ENCODE data around the gene NMT1.

The NMT1 gene

DNA sequence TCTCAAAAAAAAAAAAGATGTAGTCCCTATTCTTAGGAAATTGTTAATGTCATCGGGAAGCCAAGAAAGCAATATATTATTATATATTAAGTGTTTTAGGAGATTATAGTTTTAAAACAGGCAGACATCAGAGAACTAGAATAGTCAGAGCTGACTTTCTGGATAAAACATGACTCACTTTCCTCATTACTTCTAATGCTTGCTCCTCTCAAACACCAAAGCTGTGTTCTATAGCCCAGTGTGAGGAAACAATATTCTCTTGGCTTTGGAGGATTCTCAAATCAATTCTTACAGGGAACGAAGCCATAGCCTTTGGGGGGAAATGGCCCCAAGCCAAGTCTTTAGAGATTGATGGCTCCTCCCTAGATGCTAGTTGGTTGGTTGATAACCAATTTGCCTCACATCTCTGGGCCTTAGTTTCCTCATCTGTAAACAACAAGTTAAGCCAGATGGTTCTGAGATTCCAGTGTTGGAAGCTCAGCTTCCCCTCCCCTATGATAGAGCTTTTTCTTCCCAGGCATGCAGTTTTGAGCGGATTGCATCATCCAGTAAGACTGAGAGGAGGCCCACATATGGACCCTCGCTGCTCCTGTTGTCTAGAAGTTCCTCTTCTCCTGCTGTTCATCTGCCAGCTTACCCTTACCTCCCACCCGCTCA, 12.4 kb downstream of the NMT1 start:
- TF ChIP-seq, protein P1, sequence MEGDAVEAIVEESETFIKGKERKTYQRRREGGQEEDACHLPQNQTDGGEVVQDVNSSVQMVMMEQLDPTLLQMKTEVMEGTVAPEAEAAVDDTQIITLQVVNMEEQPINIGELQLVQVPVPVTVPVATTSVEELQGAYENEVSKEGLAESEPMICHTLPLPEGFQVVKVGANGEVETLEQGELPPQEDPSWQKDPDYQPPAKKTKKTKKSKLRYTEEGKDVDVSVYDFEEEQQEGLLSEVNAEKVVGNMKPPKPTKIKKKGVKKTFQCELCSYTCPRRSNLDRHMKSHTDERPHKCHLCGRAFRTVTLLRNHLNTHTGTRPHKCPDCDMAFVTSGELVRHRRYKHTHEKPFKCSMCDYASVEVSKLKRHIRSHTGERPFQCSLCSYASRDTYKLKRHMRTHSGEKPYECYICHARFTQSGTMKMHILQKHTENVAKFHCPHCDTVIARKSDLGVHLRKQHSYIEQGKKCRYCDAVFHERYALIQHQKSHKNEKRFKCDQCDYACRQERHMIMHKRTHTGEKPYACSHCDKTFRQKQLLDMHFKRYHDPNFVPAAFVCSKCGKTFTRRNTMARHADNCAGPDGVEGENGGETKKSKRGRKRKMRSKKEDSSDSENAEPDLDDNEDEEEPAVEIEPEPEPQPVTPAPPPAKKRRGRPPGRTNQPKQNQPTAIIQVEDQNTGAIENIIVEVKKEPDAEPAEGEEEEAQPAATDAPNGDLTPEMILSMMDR (IDR thresholded peaks at IDR 0.05): no peak

DNA sequence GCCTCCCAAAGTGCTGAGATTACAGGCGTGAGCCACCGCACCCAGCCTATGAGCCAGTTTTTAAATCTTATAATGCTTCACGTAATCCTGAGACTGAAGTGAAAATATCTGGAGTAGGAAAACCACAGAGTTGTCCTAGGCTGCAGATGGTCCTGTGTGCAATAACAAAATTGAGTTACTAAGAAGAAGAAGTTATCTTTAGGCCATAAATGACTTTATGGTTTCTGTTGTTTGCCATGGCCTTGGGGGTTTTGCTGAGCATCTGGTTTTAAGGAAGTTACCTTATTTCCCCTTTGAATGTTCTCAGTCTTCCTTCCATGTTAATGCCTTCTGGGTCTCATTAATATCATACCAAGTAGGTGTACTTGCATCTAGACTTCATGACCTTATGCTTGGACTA, 16.5 kb downstream of the NMT1 start:
- TF ChIP-seq, protein P1 (IDR thresholded peaks at IDR 0.05): no peak

DNA sequence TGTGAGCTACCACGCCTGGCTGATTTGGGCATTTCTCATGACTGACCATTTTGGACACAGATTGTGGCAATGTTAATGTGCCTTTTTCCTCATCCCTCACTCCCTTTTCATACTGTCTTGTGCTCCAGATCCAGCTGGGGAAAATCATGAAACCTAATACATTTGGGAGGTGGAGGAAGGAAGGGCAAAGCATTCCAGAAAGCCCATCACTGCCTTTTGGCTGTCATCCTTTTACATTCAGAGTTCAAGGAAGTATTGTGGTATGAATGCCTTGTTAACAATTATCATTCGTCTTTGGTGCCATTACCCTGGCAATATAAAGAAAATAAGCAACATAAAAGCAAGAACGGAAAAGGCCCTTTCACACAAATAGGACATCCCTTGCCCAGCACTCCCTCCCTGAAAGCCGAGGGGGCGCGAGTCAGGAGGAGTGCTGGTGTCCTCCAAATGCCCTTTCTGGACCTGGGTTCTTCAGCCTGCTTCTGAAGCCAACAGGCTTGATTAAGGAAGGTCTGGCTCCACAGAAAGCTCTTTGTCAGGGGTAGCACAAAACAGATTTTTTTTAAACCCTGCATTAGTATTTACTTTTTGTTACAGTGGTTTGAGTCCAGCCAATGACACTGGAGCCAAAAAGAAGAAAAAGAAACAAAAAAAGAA, 20.1 kb downstream of the NMT1 start:
- TF ChIP-seq, protein P1 (IDR thresholded peaks at IDR 0.05): no peak

DNA sequence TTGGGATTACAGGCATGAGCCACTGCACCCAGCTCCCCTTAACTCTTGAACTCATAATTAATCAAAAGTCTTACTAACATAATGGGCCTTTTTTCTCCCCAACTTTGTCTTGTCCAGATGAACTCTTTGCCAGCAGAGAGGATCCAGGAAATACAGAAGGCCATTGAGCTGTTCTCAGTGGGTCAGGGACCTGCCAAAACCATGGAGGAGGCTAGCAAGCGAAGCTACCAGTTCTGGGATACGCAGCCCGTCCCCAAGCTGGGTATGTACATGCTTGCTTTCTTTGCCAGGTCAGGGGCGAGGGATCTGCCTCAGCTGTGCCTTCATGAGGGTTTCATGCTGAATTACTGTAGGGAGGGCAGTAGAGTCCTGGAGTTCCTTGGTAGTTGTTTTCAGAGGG, 25.3 kb downstream of the NMT1 start:
- TF ChIP-seq, protein P1 (IDR thresholded peaks at IDR 0.05): no peak

DNA sequence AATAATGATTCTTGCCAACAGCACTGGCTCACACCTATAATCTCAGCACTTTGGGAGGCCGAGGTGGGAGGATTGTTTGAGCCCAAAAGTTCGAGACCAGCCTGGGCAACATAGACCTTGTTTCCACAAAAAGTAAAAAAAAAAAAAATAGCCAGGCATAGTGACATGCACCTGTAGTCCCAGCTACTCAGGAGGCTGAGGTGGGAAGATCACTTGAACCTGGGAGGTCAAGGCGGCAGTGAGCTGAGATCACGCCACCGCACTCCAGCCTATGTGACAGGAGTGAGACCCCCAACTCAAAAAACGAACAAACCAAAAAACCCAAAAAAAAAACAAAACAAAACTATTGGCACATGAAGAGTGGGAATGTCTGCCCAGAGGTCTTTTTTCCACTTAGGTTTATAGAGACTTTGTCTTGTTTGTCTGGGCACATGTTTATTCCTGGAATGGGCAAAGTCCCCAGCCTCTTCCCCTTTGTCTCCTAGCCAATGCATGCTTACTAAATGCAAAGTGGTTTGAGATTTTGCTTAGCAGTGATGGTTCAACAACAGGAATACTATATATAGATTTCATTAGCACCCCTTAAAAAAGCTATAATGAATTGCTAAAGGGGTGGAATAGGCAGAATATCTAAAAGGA, 25.9 kb downstream of the NMT1 start:
- TF ChIP-seq, protein P1 (IDR thresholded peaks at IDR 0.05): no peak

DNA sequence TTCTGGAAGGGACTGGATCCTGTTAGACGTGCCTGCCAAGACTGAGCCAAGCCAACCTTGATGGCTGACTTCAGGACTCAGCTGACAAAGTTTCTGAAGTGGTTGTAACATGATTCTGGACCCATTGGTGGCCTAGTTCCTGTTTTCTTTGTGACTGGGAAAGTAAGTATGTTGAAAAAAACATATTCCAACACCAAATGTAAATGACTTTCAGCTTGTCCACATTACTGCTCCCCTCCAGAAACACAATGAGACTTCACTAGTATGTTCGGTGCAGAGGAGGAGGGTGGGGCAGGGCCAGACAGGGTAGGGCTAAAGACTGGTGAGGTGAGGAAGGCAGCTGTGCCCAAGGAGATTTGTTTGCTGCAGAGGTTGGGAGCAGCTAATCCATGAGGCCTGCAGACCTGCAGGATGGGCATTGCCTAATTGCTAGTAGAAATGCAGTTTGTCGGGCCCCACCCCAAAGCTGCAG, 26.4 kb downstream of the NMT1 start:
- TF ChIP-seq, protein P1 (IDR thresholded peaks at IDR 0.05): no peak

DNA sequence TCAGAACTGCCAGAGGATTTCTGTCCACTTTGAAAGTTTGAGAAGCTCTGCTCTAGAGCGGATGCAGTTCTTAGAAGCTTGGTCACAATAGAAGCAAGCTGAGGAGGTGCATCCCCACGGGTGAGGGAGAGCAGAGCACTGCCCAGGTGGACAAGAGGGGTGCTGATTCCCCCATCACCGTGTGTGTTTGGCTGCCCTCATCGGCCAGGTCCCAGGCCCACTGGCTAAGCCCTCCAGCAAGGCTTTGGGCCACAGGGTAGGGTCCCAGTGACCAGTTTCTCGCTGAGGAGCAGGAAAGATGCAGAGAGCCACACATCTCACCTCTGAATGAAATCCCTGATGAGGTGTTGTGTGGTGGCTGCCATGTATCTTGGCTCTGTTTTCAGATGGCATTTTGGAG, 26.9 kb downstream of the NMT1 start:
- TF ChIP-seq, protein P1 (IDR thresholded peaks at IDR 0.05): no peak

Measured in LNCAP (cell line).